ENCODE data around the gene ARV1. TPM values are rescaled to one million over a fixed set of nuclear protein-coding genes. Genes with fewer than 3 reads are reported as not detected.
A peak's percentile ranks its signal among the peaks of the same experiment; 100 is the strongest.

Gene ARV1
- polyA plus RNA-seq (2013) = 20.2 TPM

- CTCF ChIA-PET = interaction anchor here (1.0 to 1.2 kb wide), 5 partner anchors 8 to 232 kb away, joined by 3 to 4 read pairs (median 3); no protein-coding TSS in a partner anchor
- Histone ChIP-seq H3K27ac (ENCODE audit: insufficient read depth in 1 of 2, low read depth in 1 of 2, low read length in 2 of 2, poor library complexity in 1 of 2, severe bottlenecking in 2 of 2) (peak within 1 kb of the TSS; percentile 47 to 72), H3K27me3 (replicated peaks in 2 of 5; ENCODE audit: control insufficient read depth in 4 of 5, insufficient read depth in 5 of 5, low read length in 4 of 5) (no peaks in the 10 kb centered on the region), H3K9me3 (ENCODE audit: control extremely low read depth in 1 of 5, control insufficient read depth in 4 of 5, insufficient read depth in 2 of 5, low read depth in 1 of 5, low read length in 4 of 5) (no peaks in the 10 kb centered on the region), H3K4me1 (ENCODE audit: control extremely low read depth in 1 of 4, control insufficient read depth in 4 of 4, insufficient read depth in 4 of 4, low read length in 3 of 4) (peaks cover 16 to 31% (median 27%) of the 10 kb centered on the region in 4 experiments), H3K4me3 (ENCODE audit: control insufficient read depth in 1 of 7, extremely low read depth in 1 of 7, insufficient read depth in 4 of 7, low read depth in 2 of 7, low read length in 6 of 7) (peak within 1 kb of the TSS; percentile 73 to 98 (median 87)), H3K36me3 (ENCODE audit: control insufficient read depth in 4 of 4, insufficient read depth in 4 of 4, low read length in 3 of 4) (peaks cover 3 to 16% (median 7%) of the 10 kb centered on the region in 4 experiments)
- 0% methylated on average over 61 of the region's 79 CpGs for WGBS (ENCODE audit: insufficient coverage)
- peak; percentile 99 for DNase-seq
- POLR2A ChIA-PET = no interaction called here
Observed at GRCh38 chr1:230978491-230979388, at the start of gene ARV1, which contains the start of gene TTC13. Gene ARV1, plus strand, starts transcription at chr1:230979094. Its CDS starts 12 bp downstream, at chr1:230979106. Gene TTC13, minus strand, starts transcription at chr1:230978861. Its CDS starts 31 bp downstream, at chr1:230978830.

GRCh38 chr1:230930986-230931385 lies 47.9 kb upstream of the ARV1 start:
- WGBS (ENCODE audit: insufficient coverage) = 100% methylated on average over 3 of the region's 3 CpGs
- Histone ChIP-seq H3K27ac (ENCODE audit: insufficient read depth in 1 of 2, low read depth in 1 of 2, low read length in 2 of 2, poor library complexity in 1 of 2, severe bottlenecking in 2 of 2) (no peak overlapping the region), H3K4me3 (ENCODE audit: control insufficient read depth in 1 of 7, extremely low read depth in 1 of 7, insufficient read depth in 4 of 7, low read depth in 2 of 7, low read length in 6 of 7) (no peak overlapping the region), H3K27me3 (replicated peaks in 2 of 5; ENCODE audit: control insufficient read depth in 4 of 5, insufficient read depth in 5 of 5, low read length in 4 of 5) (no peaks in the 10 kb centered on the region), H3K9me3 (ENCODE audit: control extremely low read depth in 1 of 5, control insufficient read depth in 4 of 5, insufficient read depth in 2 of 5, low read depth in 1 of 5, low read length in 4 of 5) (no peaks in the 10 kb centered on the region), H3K36me3 (ENCODE audit: control insufficient read depth in 4 of 4, insufficient read depth in 4 of 4, low read length in 3 of 4) (peaks cover 7 to 32% (median 17%) of the 10 kb centered on the region in 4 experiments), H3K4me1 (ENCODE audit: control extremely low read depth in 1 of 4, control insufficient read depth in 4 of 4, insufficient read depth in 4 of 4, low read length in 3 of 4) (no peaks in the 10 kb centered on the region)
- POLR2A ChIA-PET = no interaction called here
- CTCF ChIA-PET = no interaction called here
- DNase-seq = no peak

- Histone ChIP-seq H3K4me1 (ENCODE audit: control extremely low read depth in 1 of 4, control insufficient read depth in 4 of 4, insufficient read depth in 4 of 4, low read length in 3 of 4) (no peaks in the 10 kb centered on the region), H3K4me3 (ENCODE audit: control insufficient read depth in 1 of 7, extremely low read depth in 1 of 7, insufficient read depth in 4 of 7, low read depth in 2 of 7, low read length in 6 of 7) (no peak overlapping the region), H3K9me3 (ENCODE audit: control extremely low read depth in 1 of 5, control insufficient read depth in 4 of 5, insufficient read depth in 2 of 5, low read depth in 1 of 5, low read length in 4 of 5) (no peaks in the 10 kb centered on the region), H3K27ac (ENCODE audit: insufficient read depth in 1 of 2, low read depth in 1 of 2, low read length in 2 of 2, poor library complexity in 1 of 2, severe bottlenecking in 2 of 2) (no peak overlapping the region), H3K36me3 (ENCODE audit: control insufficient read depth in 4 of 4, insufficient read depth in 4 of 4, low read length in 3 of 4) (peaks cover 2 to 11% (median 7%) of the 10 kb centered on the region in 4 experiments), H3K27me3 (replicated peaks in 2 of 5; ENCODE audit: control insufficient read depth in 4 of 5, insufficient read depth in 5 of 5, low read length in 4 of 5) (no peaks in the 10 kb centered on the region)
- DNase-seq = no peak
- WGBS (ENCODE audit: insufficient coverage) = 88% methylated on average over 5 of the region's 6 CpGs
- ChIA-PET CTCF (no interaction called here), POLR2A (no interaction called here)
Observed at GRCh38 chr1:230935852-230936251, 43.0 kb upstream of the ARV1 start.

GRCh38 chr1:230936475-230936874 lies 42.4 kb upstream of the ARV1 start:
- 94% methylated on average over 2 of the region's 5 CpGs for WGBS (ENCODE audit: insufficient coverage)
- H3K9me3 ChIP-seq (ENCODE audit: control extremely low read depth in 1 of 5, control insufficient read depth in 4 of 5, insufficient read depth in 2 of 5, low read depth in 1 of 5, low read length in 4 of 5) = no peaks in the 10 kb centered on the region
- CTCF ChIA-PET = no interaction called here
- no peaks in the 10 kb centered on the region for H3K4me1 ChIP-seq (ENCODE audit: control extremely low read depth in 1 of 4, control insufficient read depth in 4 of 4, insufficient read depth in 4 of 4, low read length in 3 of 4)
- peaks cover 4 to 7% (median 6%) of the 10 kb centered on the region in 4 experiments for H3K36me3 ChIP-seq (ENCODE audit: control insufficient read depth in 4 of 4, insufficient read depth in 4 of 4, low read length in 3 of 4)
- POLR2A ChIA-PET = no interaction called here
- no peak overlapping the region for H3K27ac ChIP-seq (ENCODE audit: insufficient read depth in 1 of 2, low read depth in 1 of 2, low read length in 2 of 2, poor library complexity in 1 of 2, severe bottlenecking in 2 of 2)
- H3K27me3 ChIP-seq (replicated peaks in 2 of 5; ENCODE audit: control insufficient read depth in 4 of 5, insufficient read depth in 5 of 5, low read length in 4 of 5) = no peaks in the 10 kb centered on the region
- no peak overlapping the region for H3K4me3 ChIP-seq (ENCODE audit: control insufficient read depth in 1 of 7, extremely low read depth in 1 of 7, insufficient read depth in 4 of 7, low read depth in 2 of 7, low read length in 6 of 7)
- DNase-seq = no peak

- CTCF ChIA-PET = no interaction called here
- H3K9me3 ChIP-seq (ENCODE audit: control extremely low read depth in 1 of 5, control insufficient read depth in 4 of 5, insufficient read depth in 2 of 5, low read depth in 1 of 5, low read length in 4 of 5) = no peaks in the 10 kb centered on the region
Observed at GRCh38 chr1:230937371-230937770, 41.5 kb upstream of the ARV1 start.

GRCh38 chr1:230938924-230939368 lies 39.9 kb upstream of the ARV1 start:
- 100% methylated on average over 1 of the region's 2 CpGs for WGBS (ENCODE audit: insufficient coverage)
- Histone ChIP-seq H3K36me3 (ENCODE audit: control insufficient read depth in 4 of 4, insufficient read depth in 4 of 4, low read length in 3 of 4) (peaks cover 5 to 9% (median 8%) of the 10 kb centered on the region in 4 experiments), H3K4me1 (ENCODE audit: control extremely low read depth in 1 of 4, control insufficient read depth in 4 of 4, insufficient read depth in 4 of 4, low read length in 3 of 4) (no peaks in the 10 kb centered on the region), H3K9me3 (ENCODE audit: control extremely low read depth in 1 of 5, control insufficient read depth in 4 of 5, insufficient read depth in 2 of 5, low read depth in 1 of 5, low read length in 4 of 5) (no peaks in the 10 kb centered on the region), H3K4me3 (ENCODE audit: control insufficient read depth in 1 of 7, extremely low read depth in 1 of 7, insufficient read depth in 4 of 7, low read depth in 2 of 7, low read length in 6 of 7) (no peak overlapping the region), H3K27ac (ENCODE audit: insufficient read depth in 1 of 2, low read depth in 1 of 2, low read length in 2 of 2, poor library complexity in 1 of 2, severe bottlenecking in 2 of 2) (no peak overlapping the region), H3K27me3 (replicated peaks in 2 of 5; ENCODE audit: control insufficient read depth in 4 of 5, insufficient read depth in 5 of 5, low read length in 4 of 5) (no peaks in the 10 kb centered on the region)
- ChIA-PET POLR2A (interaction anchor here (0.5 kb wide), 1 partner anchor 42 kb away, joined by 3 read pairs; no protein-coding TSS in a partner anchor), CTCF (interaction anchor here (0.8 to 1.6 kb wide), 3 partner anchors 15 to 148 kb away, joined by 3 to 4 read pairs (median 4); no protein-coding TSS in a partner anchor)
- no peak for DNase-seq

More at GRCh38 chr1:230937371-230937770, 41.5 kb upstream of the ARV1 start:
- H3K27ac ChIP-seq (ENCODE audit: insufficient read depth in 1 of 2, low read depth in 1 of 2, low read length in 2 of 2, poor library complexity in 1 of 2, severe bottlenecking in 2 of 2) = no peak overlapping the region
- H3K4me1 ChIP-seq (ENCODE audit: control extremely low read depth in 1 of 4, control insufficient read depth in 4 of 4, insufficient read depth in 4 of 4, low read length in 3 of 4) = no peaks in the 10 kb centered on the region
- no peak overlapping the region for H3K4me3 ChIP-seq (ENCODE audit: control insufficient read depth in 1 of 7, extremely low read depth in 1 of 7, insufficient read depth in 4 of 7, low read depth in 2 of 7, low read length in 6 of 7)
- WGBS (ENCODE audit: insufficient coverage) = no CpG with 5 or more reads among the region's 2 CpGs
- no peaks in the 10 kb centered on the region for H3K27me3 ChIP-seq (replicated peaks in 2 of 5; ENCODE audit: control insufficient read depth in 4 of 5, insufficient read depth in 5 of 5, low read length in 4 of 5)
- DNase-seq = no peak
- peaks cover 4 to 7% (median 5%) of the 10 kb centered on the region in 4 experiments for H3K36me3 ChIP-seq (ENCODE audit: control insufficient read depth in 4 of 4, insufficient read depth in 4 of 4, low read length in 3 of 4)
- POLR2A ChIA-PET = no interaction called here
